ENCODE measurements around the gene SSNA1. TPM values are rescaled to one million over a fixed set of nuclear protein-coding genes. Genes with fewer than 3 reads are reported as not detected.

SSNA1 gene
- total RNA-seq, 1 donor: 59.7 TPM

- H3K4me2 ChIP-seq (ENCODE audit: insufficient read depth, low read length): no peak overlapping the region
- H4K20me1 ChIP-seq (ENCODE audit: insufficient read depth, low read length): peaks cover 5% of the 10 kb centered on the region
- no peak overlapping the region for H3K27ac ChIP-seq (ENCODE audit: low read depth, low read length)
- TF ChIP-seq CTCF (IDR thresholded peaks at IDR 0.05; ENCODE audit: extremely low read depth, low read depth, low read length): no peak
- H3K36me3 ChIP-seq (ENCODE audit: insufficient read depth, low read length): no peaks in the 10 kb centered on the region
- H3K79me2 ChIP-seq (ENCODE audit: insufficient read depth, low read length): no peaks in the 10 kb centered on the region
- no peaks in the 10 kb centered on the region for H3K4me1 ChIP-seq (ENCODE audit: insufficient read depth, low read length)
- DNase-seq (ENCODE audit: insufficient read length, low spot score, missing footprints): peak; percentile 95
- H2AFZ ChIP-seq (ENCODE audit: low read length): no peak overlapping the region
- peaks cover 70% of the 10 kb centered on the region for H3K27me3 ChIP-seq (ENCODE audit: insufficient read depth, low read length)
- no peak overlapping the region for H3K4me3 ChIP-seq (ENCODE audit: insufficient read depth, low read length)
- H3K9me3 ChIP-seq (ENCODE audit: low read depth, low read length): no peaks in the 10 kb centered on the region
These were observed 26.7 kb upstream of the SSNA1 start for GRCh38 chr9:137161558-137162486.

DNA sequence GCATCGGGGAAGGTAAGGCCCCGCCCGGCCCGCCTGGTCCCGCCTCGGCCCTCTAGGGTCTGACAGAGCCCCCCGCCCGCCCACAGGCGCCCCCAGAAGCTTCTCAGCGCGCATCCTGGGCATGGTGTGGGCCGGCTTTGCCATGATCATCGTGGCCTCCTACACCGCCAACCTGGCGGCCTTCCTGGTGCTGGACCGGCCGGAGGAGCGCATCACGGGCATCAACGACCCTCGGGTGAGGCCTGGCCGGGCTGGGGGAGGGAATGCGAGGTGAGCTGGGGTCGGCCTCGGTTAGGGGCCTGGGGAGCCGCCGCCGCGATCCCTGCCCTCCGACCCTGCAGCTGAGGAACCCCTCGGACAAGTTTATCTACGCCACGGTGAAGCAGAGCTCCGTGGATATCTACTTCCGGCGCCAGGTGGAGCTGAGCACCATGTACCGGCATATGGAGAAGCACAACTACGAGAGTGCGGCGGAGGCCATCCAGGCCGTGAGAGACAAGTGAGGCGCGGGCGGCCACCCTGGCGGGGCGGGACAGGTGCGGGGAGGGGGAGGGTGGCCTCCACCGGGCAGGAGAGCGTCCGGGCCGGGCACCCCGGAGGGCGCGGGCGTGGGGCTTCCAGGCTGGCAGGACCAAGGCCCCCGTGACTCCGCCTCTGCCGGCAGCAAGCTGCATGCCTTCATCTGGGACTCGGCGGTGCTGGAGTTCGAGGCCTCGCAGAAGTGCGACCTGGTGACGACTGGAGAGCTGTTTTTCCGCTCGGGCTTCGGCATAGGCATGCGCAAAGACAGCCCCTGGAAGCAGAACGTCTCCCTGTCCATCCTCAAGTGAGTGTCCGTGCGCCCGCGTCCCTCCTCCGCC, 25.7 kb upstream of the SSNA1 start:
- Histone ChIP-seq H3K4me1 (ENCODE audit: insufficient read depth, low read length) (no peaks in the 10 kb centered on the region), H3K4me2 (ENCODE audit: insufficient read depth, low read length) (peak overlapping the region; percentile 28), H3K36me3 (ENCODE audit: insufficient read depth, low read length) (no peaks in the 10 kb centered on the region), H3K4me3 (ENCODE audit: insufficient read depth, low read length) (no peak overlapping the region), H2AFZ (ENCODE audit: low read length) (no peak overlapping the region), H3K9me3 (ENCODE audit: low read depth, low read length) (no peaks in the 10 kb centered on the region), H3K27me3 (ENCODE audit: insufficient read depth, low read length) (peaks cover 69% of the 10 kb centered on the region), H3K27ac (ENCODE audit: low read depth, low read length) (no peak overlapping the region), H4K20me1 (ENCODE audit: insufficient read depth, low read length) (peaks cover 3% of the 10 kb centered on the region), H3K79me2 (ENCODE audit: insufficient read depth, low read length) (no peaks in the 10 kb centered on the region)
- peak; percentile 96 for DNase-seq (ENCODE audit: insufficient read length, low spot score, missing footprints)
- no peak for TF ChIP-seq CTCF (IDR thresholded peaks at IDR 0.05; ENCODE audit: extremely low read depth, low read depth, low read length)

- Histone ChIP-seq H3K27ac (ENCODE audit: low read depth, low read length) (no peak overlapping the region), H3K79me2 (ENCODE audit: insufficient read depth, low read length) (no peaks in the 10 kb centered on the region), H3K36me3 (ENCODE audit: insufficient read depth, low read length) (no peaks in the 10 kb centered on the region), H2AFZ (ENCODE audit: low read length) (no peak overlapping the region), H3K9me3 (ENCODE audit: low read depth, low read length) (no peaks in the 10 kb centered on the region), H3K27me3 (ENCODE audit: insufficient read depth, low read length) (peaks cover 70% of the 10 kb centered on the region), H3K4me3 (ENCODE audit: insufficient read depth, low read length) (no peak overlapping the region), H4K20me1 (ENCODE audit: insufficient read depth, low read length) (no peaks in the 10 kb centered on the region), H3K4me1 (ENCODE audit: insufficient read depth, low read length) (no peaks in the 10 kb centered on the region), H3K4me2 (ENCODE audit: insufficient read depth, low read length) (peak overlapping the region; percentile 28)
- TF ChIP-seq CTCF (IDR thresholded peaks at IDR 0.05; ENCODE audit: extremely low read depth, low read depth, low read length): no peak
- peak; percentile 92 for DNase-seq (ENCODE audit: insufficient read length, low spot score, missing footprints)
These were observed 25.1 kb upstream of the SSNA1 start for GRCh38 chr9:137163365-137163715.

DNA sequence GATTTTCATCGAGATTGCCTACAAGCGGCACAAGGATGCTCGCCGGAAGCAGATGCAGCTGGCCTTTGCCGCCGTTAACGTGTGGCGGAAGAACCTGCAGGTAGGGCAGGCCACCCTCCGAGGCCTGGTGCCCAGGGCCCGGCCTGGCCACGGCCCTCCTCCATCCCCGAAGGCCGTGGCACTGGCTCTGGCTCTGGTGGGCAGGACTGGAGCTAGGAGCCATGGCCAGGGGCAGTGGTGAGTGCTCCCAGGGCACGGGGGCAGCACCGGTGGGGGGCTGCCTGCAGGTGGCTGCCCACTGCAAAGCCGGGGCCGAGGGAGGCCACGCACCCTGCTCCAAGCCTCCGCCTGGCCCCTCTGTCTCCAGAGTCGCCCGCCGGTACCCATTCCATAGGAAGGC, 24.7 kb upstream of the SSNA1 start:
- Histone ChIP-seq H3K27ac (ENCODE audit: low read depth, low read length) (no peak overlapping the region), H3K27me3 (ENCODE audit: insufficient read depth, low read length) (peaks cover 65% of the 10 kb centered on the region), H4K20me1 (ENCODE audit: insufficient read depth, low read length) (no peaks in the 10 kb centered on the region), H3K4me2 (ENCODE audit: insufficient read depth, low read length) (no peak overlapping the region), H3K79me2 (ENCODE audit: insufficient read depth, low read length) (no peaks in the 10 kb centered on the region), H2AFZ (ENCODE audit: low read length) (no peak overlapping the region), H3K4me3 (ENCODE audit: insufficient read depth, low read length) (no peak overlapping the region), H3K4me1 (ENCODE audit: insufficient read depth, low read length) (no peaks in the 10 kb centered on the region), H3K36me3 (ENCODE audit: insufficient read depth, low read length) (no peaks in the 10 kb centered on the region), H3K9me3 (ENCODE audit: low read depth, low read length) (no peaks in the 10 kb centered on the region)
- no peak for TF ChIP-seq CTCF (IDR thresholded peaks at IDR 0.05; ENCODE audit: extremely low read depth, low read depth, low read length)
- DNase-seq (ENCODE audit: insufficient read length, low spot score, missing footprints): peak; percentile 91
